GM18505 (cell line): ENCODE measurements around the gene PTMA.

ENCODE experiments used
- ATAC-seq: cut with Tn5 transposase; IDR thresholded peaks from one replicate; pipeline ENCODE4 v1.9.1; 2021; ENCODE audit not compliant: unreplicated experiment
- POLR2A ChIP-seq: IDR thresholded peaks from 4 replicates; pipeline ENCODE4 v1.6.1; 2011; ENCODE audit warnings: borderline replicate concordance; ENCODE audit not compliant: insufficient read depth, insufficient read length; ENCODE audit errors: extremely low read depth

PTMA gene

DNA sequence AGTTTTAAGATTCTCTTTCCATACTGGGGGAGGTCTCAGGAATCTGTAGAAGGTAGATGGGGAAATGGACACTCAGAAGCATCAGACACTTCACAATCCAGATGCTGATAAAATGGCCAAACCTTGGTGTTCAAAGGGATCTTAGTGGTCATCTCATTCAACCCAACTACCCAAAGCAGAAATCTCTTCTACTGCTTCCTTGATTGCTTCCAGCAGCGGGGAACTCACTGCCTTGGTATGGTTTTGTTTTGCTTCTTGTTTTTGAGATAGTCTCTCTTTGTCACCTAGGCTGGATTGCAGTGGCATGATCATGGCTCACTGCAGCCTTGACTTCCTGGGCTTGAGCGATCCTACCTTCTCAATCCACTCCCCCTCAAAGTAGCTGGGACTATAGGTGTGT, 39.3 kb upstream of the PTMA start:
- no peak for ATAC-seq
- no peak for TF ChIP-seq POLR2A

DNA sequence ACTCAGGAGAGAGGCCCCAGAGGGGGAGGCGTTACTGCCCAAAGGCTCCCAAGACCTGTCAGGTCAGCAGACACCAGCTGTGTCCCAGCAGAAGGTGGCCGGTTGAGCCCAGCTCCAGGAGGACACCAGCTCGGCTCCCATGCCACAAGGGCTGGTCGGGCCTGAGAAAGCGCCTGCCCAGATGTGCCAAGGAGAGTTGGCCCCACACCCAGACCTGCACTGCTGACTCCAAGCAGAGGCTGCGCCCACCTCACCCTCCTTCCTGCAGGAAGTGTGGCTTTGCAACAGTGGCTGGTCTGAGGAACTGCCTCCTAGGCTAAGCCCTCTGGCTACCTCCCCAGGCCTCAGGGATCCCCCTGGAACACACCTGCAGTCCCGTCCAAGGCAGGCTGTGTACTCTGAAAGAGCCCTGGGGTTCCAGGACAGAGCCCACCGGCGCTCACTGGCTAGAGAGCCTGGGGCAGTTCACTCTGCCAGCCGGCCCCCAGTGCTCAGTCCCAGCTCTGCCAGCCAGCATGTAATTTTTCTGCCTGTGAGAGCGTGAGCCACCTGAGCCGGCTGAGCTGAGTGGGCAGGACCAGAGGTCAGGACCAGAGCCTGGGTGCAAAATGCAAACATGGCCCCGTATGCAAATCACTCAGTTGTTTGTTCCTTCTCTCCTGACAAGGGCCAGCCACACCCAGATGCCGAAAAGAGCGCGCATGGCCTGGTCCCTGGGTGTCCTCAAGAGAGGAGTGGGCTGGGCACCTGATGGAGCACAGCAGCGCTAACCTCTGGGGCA, 36.9 kb upstream of the PTMA start:
- peak; percentile 97 for TF ChIP-seq POLR2A
- ATAC-seq, result peak; percentile 21

DNA sequence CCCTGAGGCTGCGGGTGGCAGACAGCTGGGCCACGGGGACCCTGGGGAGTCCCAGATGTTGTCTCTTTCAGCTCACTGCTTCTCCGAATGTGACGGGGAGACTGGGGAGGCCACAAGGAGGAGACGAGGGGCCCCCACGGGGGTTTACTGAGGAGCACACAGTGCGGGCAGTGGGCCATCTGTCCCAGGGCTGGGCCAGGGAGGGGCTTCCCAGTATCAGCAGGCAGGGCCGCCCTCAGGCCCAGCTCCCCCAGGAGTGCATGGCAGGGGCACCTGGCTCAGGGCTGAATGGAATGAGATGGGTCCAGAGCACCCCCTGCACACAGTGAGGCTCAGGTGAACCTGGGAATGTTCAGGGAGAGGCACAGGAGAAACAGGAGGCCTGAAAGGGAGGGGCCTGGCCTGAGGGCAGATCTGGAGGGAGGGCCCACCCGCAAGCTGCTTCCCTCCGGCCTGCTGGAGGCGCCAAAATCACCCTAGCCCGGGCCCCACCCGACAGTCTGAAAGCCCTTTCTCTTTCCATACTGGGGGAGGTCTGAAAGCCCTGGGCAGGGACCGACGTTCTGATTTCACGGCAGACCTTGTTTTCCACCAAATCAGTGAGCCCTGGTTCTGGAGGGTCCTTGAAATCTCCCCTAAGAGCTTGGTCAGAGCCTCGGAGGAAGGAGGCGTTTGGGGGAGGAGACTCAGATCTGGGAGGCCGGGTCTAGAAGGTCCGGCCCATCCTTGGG, 35.5 kb upstream of the PTMA start:
- TF ChIP-seq POLR2A, result peak; percentile 28
- ATAC-seq, result peak; percentile 48

DNA sequence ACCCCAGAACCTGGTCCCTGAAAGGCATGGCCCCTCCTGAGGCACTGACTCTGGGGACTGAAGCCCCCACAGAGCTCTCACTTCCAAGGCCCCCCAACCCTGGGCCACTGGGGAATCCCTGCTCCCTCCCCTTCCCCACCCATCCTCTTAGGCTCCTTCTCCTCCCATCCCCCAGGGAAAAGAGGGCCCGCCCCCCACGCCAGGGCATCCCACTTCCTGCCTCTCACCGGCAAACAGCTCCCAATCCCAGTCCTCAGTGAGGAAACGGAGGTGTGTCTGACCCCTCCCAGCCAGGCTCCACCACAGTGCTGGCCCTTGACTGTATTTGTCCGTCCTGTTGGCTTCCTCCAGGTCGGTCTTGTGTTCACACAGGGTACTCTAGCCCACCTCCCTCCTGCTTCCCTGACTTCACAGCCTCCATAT, 35.0 kb upstream of the PTMA start:
- no peak for TF ChIP-seq POLR2A
- ATAC-seq, result no peak

DNA sequence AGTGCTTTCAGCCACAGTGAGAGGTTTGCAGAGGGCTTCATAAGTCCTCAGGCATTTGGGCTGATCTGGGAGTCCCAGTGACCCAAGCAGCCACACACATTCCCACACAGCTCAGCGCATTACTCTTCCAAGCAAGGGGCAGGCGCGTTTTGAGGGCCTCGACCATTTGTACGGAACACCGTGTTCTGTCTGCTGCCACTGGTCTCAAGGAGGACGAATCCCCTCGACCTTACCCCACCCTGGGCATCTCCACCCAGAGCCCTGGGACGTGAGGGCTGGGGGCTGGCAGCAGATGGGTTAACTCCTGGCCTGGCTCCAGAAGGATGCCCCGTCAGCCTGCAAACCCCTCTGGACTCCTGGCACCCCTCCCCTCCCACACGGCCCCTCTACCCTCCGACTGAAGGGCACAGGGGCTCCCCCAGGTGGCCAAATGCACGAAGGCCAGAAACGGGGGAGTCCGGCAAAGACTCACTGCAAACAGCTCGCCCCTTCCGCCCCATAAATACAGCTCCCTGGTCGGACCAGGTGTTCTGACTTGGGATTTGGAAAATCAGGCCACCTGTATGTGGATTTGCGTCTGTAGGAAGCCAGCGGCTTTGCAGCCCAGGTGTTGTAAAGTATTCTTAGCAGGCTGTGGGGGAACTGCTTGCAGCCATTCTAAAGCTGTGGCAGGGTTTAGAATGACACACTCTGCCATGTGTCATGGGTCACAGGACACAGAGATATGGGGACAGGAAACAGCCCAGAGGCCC, 33.6 kb upstream of the PTMA start:
- ATAC-seq, result peak; percentile 30
- TF ChIP-seq POLR2A, result peak; percentile 54

DNA sequence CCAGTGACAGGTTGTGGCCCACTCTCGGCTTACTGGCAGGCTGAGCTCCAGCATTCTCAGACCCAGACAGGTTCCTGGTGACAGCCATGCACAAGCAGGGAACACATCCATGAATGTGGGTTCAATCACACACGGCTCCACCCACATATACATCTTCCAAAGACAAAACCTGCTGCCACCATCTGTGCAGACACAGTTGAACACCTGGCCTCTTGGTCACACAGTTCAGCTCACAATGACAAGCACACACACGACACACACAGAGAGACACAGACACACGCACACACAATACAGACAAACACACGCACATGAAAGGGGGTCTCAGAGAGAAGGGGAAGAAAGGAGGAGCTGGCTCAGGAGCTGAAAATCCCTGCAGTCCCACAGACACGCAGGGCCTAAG, 32.1 kb upstream of the PTMA start:
- TF ChIP-seq POLR2A, result no peak
- no peak for ATAC-seq

DNA sequence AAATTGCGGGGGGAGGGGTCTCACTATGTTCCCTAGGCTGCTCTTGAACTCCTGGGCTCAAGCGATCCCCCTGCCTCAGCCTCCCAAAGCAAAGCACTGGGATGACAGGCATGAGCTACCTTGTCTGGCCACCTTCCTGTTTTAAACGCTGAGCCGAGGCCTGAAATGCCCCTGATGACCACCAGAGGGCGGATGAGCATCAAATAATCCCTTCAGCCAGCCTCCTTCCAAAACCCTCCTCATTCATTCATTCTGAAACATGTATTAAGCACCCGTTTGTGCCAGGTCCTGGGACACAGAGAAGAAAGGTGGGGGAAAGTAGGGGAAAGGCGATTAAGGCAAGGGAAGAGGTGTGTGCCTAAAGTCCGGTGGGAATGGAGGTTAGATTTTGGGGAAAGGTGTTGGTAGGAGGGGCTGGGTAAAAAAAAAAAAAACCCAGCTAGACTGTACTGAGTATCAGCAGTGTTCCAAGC, 30.7 kb upstream of the PTMA start:
- no peak for TF ChIP-seq POLR2A
- ATAC-seq, result no peak

DNA sequence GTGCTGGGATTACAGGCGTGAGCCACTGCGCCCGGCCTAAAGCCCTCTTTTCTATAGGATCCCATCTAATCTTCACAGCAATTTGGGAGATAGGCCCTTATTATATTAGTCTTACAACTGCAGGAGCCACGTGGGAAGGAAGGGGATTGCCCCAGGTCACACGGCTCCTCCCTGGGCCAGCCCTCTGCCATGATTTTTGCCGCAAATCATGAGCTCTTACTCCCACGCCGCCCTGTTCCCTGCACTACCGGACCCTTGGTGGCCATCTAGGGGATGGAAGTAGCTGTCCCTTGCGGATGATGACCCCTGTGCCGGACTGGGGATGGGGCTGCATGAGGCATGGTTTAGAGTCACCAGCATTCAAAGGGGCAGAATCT, 28.4 kb upstream of the PTMA start:
- no peak for TF ChIP-seq POLR2A
- no peak for ATAC-seq

DNA sequence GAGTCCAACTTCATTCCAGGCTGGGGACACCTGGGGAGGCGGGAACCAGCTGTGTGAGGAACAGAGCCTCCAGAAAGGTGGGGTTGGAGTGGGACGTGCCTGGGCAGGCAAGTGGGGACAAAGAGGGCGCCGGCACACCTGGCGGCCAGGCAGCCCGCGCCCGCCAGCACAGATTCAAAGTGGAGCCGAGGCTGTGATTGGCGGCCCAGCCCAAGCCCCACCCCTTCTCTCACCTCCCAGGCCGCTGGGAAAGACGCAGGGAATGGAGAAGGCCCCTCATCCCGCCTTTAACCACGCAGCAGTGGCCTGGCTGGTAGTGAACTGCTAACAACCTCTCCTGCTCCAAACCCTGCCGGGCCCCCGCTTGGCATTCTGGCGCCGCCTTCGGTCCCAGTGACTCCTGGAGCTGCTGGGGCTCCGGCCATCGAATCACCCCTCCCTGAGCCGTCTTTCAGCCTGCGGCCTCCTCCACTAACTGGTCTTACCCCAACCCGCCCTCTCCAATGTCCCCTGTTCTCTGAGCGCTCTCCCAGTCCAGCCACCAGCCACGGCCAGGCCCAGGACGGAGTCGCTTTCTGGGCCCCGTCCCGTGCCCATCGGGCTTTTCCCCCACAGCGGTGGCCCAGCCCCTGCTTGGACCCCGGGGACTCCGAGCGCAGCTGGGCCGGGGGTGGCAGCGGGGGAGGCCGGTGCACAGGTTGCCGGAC, 27.9 kb upstream of the PTMA start:
- no peak for TF ChIP-seq POLR2A
- ATAC-seq, result no peak

DNA sequence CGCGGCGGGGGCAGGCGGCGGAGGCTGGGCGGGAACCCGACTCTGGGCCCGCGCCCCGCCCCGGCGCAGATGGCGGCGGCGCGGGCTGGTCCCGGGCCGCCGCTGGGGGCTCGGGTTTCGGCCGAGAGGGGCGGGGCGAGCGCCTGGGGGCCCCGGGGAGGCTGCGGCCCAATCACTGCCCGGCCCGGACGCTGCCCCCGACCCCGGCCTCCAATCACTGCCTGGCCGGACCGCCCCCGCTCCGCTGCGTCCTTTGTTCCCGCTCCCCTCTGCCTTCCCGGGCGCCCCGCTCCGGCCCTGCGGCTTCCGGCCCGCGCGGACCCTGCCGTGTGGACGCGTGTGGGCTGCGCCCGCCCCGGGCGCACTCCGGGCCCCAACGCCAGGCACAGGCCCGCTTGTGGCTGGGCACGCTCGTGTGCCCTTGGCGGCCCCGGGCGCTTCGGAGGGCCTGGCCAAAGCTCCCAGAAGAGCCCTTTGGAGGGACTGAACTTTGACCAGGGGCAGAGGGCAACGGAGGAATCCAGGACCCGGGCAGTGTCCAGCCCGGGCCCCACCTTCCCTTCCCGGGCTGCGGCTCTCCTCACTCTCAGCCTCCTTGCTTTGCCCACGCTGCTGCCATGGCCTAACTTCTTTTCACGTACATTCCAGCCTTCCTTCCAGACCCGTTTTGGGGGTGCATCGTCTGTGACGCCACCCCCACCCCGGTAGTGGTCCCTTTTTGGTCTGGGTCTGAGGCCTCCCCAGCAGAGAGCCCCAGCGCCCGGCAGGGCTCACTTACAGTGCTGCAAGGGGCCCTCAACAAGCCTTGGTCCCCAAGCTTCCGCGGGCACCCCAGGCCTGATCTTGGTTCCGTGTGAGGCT, 27.1 kb upstream of the PTMA start:
- ATAC-seq, result peak; percentile 65
- TF ChIP-seq POLR2A, result peak; percentile 81

DNA sequence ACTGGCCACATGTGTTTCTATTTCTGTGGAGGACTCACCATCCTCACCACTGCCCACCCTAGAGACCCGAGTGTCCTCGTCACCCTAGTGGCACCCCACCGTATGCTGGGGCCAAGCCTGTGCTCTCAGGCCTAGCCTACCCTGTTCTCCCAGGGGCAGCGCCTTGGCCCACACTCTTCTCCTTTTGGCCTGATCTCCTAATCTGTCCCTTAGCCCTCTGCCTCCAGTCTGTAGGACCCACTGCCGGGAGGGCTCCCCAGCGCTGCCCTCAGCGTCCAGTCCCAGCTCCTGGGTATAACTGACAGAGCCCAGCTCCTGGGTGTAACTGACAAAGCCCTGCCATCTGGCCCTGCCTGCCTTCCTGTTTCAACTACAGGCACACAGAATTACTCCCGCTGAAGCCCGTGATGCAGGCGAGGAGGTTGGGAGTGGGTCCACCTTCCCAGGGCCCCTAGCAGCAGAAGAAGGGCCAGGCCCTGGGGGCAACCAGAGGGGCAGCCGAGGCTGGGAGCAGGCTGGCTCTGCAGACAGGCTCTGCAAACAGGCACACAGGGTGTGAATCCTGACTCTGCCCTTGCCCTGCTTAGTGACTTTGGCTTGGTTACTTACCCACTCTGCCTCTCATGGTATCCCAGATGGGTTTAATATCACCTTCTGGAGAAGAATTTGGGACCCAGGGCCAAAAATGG, 25.6 kb upstream of the PTMA start:
- no peak for ATAC-seq
- TF ChIP-seq POLR2A, result no peak
